Measurements from ENCODE around the gene BECN2. TPM values are rescaled to one million over a fixed set of nuclear protein-coding genes. Genes with fewer than 3 reads are reported as not detected.

Gene BECN2
- total RNA-seq, 1 experiment from 2014 or later: not detected

DNA sequence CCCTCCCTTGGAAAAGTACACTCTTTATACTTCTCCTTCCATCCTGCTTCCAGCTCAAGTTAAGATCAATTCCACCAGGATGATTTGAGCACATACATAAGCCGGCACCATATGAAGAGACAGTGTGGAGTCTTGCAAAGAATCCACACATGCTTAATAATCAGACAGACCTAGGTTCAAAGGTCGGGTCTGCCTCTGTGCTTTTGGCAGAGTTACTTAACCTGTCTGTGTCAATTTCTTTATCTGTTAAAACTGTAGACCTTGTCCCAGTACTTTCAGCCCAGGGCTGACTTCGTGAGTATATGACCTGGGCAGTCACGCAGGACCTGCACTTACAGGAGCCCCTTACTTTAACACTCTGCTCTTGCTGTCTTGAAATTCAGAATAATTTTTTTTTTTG lies 30.2 kb upstream of the BECN2 start:
- Histone ChIP-seq H4K91ac (ENCODE audit: insufficient read length, low read depth, low read length) (no peak overlapping the region), H2AFZ (ENCODE audit: low read length) (no peak overlapping the region), H3K23ac (ENCODE audit: insufficient read length, low read depth, low read length) (no peak overlapping the region), H2BK5ac (ENCODE audit: insufficient read length, low read length) (no peak overlapping the region), H3K9me3 (ENCODE audit: control insufficient read depth, low read depth, low read length) (no peaks in the 10 kb centered on the region), H3K9ac (ENCODE audit: extremely low read depth, insufficient read length, low read length) (no peak overlapping the region), H3K4me2 (ENCODE audit: insufficient read depth, insufficient read length, low read length) (no peak overlapping the region), H2AK5ac (ENCODE audit: insufficient read length, low read length) (no peak overlapping the region), H2BK120ac (ENCODE audit: low read depth, low read length, poor library complexity, severe bottlenecking) (no peak overlapping the region), H3K27ac (ENCODE audit: insufficient read length, low read depth, low read length) (no peak overlapping the region), H3K79me1 (ENCODE audit: insufficient read depth, low read depth, low read length, poor library complexity, severe bottlenecking) (no peaks in the 10 kb centered on the region), H4K20me1 (ENCODE audit: control insufficient read depth, insufficient read depth, insufficient read length) (no peaks in the 10 kb centered on the region), H4K8ac (replicated peaks; ENCODE audit: insufficient read length, low read depth, low read length) (no peak overlapping the region), H2BK15ac (ENCODE audit: low read depth, low read length) (no peak overlapping the region), H2BK12ac (ENCODE audit: insufficient read length, low read depth, low read length) (no peak overlapping the region), H3T11ph (ENCODE audit: low read length) (no peak overlapping the region), H2BK20ac (ENCODE audit: low read depth, low read length, poor library complexity, severe bottlenecking) (no peak overlapping the region), H3K18ac (ENCODE audit: insufficient read length, low read depth, low read length) (no peak overlapping the region), H3K4ac (ENCODE audit: low read depth, low read length) (no peak overlapping the region), H3K56ac (ENCODE audit: insufficient read length, low read depth, low read length) (no peak overlapping the region), H3K27me3 (ENCODE audit: insufficient read depth, low read length) (no peaks in the 10 kb centered on the region), H3K14ac (ENCODE audit: insufficient read depth, low read length) (no peak overlapping the region), H3K79me2 (ENCODE audit: insufficient read depth, low read length) (no peaks in the 10 kb centered on the region), H3K23me2 (ENCODE audit: insufficient read length, low read depth, low read length, poor library complexity, severe bottlenecking) (no peaks in the 10 kb centered on the region), H4K5ac (ENCODE audit: insufficient read length, low read depth, low read length) (no peak overlapping the region), H3K4me1 (ENCODE audit: insufficient read depth, low read length) (no peaks in the 10 kb centered on the region)
- no peaks in the 10 kb centered on the region; a peak in 1 of 5 replicates for H3K9me3 Mint-ChIP-seq
- H3K36me3 Mint-ChIP-seq (ENCODE audit: insufficient read depth in 1 of 3, low read depth in 3 of 3): no peaks in the 10 kb centered on the region; a peak in 1 of 7 replicates
- no peak for DNase-seq
- no peak overlapping the region for H3K27ac Mint-ChIP-seq
- H3K4me3 Mint-ChIP-seq: no peak overlapping the region
- peaks cover 1% of the 10 kb centered on the region; the same call in 1 of the 2 replicates for H3K27me3 Mint-ChIP-seq (ENCODE audit: low read depth)
- WGBS (ENCODE audit: extremely low coverage, insufficient read length, low lambda C conversion rate): no CpG with 5 or more reads among the region's 4 CpGs
- H3K4me1 Mint-ChIP-seq: peaks cover 3 to 8% of the 10 kb centered on the region in 2 experiments; a peak in 3 of 4 replicates
- TF ChIP-seq CTCF (conservative IDR thresholded peaks at IDR 0.05): no peak

Data from H9 (cell line).